ENCODE measurements around the gene NBEA. TPM values are rescaled to one million over a fixed set of nuclear protein-coding genes. Genes with fewer than 3 reads are reported as not detected.

The NBEA gene
- total RNA-seq, 1 donor from 2014 or later: 1.2 TPM

DNA sequence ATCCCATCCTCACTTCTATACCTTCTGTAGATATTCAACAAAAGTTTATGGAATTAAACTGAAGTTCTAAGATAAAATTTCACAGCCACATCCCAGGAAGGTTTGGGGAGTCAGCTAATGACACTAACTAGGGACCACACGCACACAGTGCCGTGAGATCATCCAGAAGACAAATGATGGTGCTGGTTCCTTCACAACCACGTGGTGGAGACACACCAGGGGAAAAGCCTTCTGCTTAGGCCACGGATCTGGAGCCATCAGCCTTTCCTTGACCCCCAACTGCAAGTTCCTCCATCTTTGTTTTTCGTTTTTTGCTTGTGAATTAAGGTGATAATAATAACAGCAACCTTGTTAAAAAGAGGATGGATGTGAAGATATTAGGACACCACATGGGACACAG is 776.0 kb downstream of the NBEA start:
- no peak for ATAC-seq

DNA sequence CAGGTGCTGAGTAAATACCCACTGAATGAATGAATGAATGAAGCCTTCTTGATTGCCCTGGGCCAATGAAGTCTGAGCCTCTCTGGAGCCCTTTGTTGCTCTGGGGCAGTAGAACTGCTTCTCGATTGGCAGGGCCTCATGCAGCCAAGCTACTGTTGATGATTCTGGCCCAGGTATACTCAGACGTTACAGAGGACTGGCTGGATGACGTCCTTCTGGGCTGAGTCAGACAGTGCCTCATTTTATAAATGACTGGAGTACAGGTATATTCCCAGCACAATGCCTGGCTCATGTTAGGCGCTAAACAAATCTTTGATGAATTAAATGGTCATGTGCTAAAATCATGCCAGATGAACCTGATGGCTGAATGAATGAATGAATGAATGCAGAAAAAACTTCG is 778.2 kb downstream of the NBEA start:
- peak; percentile 85 for ATAC-seq

DNA sequence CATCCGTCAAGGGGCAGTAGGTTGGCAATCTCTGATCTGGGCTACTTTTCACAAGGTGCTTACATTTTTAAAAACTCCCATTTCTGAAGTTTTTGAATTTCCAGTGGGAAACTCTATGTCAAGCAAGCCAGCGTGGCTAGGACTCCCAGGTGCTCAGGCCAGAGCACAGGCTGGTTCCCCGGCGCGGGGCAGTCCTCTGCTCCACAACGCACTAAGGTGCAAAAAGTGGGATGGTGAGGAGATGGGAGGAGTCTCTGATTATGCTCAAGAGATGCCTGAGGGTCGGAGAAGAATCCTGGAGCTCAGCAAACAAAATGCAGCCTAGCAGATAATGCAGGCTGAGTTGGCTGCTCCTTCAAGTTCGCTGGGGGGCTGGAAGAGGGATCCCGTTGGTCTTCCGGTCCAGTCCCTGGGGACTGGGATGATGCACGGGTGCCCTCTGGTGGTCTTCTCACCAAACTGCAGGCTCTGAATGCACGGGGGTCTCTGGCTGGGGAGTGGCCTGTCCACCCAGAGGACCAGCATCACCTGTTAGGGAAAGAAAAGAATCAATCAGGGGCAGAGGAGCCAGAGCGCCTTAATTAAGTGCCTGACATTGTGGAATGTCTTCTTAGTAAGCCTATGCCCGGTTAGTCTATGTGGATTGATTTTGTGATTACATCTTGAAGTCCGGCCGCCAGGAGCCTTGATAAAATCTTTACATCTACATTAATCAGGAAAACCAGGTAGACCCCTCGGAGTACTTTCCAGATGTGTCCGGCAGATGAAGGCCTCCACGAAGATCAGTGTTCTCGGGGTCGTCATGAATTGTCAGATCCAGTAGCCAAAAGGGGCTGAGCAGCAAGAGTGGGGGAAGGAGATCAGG is 778.9 kb downstream of the NBEA start:
- ATAC-seq: peak; percentile 43
